DMS 273 (cell line): ENCODE measurements around the gene ABHD17C.
A peak's percentile ranks its signal among the peaks of the same experiment; 100 is the strongest.

Experiments used
- DNase-seq: peaks from one replicate; lab custom pipeline; 2025; ENCODE audit not compliant: unreplicated experiment; lab: John Stamatoyannopoulos, UW

The ABHD17C gene

GRCh38 chr15:80727596-80727995 is 32.5 kb downstream of the ABHD17C start:
- no peak for DNase-seq

- DNase-seq: no peak
Observed at GRCh38 chr15:80730387-80730786, 35.3 kb downstream of the ABHD17C start.

- DNase-seq: no peak
Observed at GRCh38 chr15:80730926-80731325, 35.8 kb downstream of the ABHD17C start.

- no peak for DNase-seq
Observed at GRCh38 chr15:80732167-80732566, 37.1 kb downstream of the ABHD17C start.

GRCh38 chr15:80732818-80733217 is 37.7 kb downstream of the ABHD17C start:
- DNase-seq: no peak

- DNase-seq: no peak
Observed at GRCh38 chr15:80733460-80733859, 38.4 kb downstream of the ABHD17C start.

GRCh38 chr15:80735344-80735743 is 40.2 kb downstream of the ABHD17C start:
- no peak for DNase-seq

GRCh38 chr15:80736560-80736959 is 41.5 kb downstream of the ABHD17C start:
- DNase-seq: no peak

GRCh38 chr15:80739919-80740318 is 44.8 kb downstream of the ABHD17C start:
- no peak for DNase-seq

- DNase-seq: no peak
Observed at GRCh38 chr15:80742081-80742480, 47.0 kb downstream of the ABHD17C start.

GRCh38 chr15:80743189-80743833 is 48.2 kb downstream of the ABHD17C start:
- DNase-seq: no peak

GRCh38 chr15:80744415-80744814 is 49.3 kb downstream of the ABHD17C start:
- DNase-seq: no peak

- DNase-seq: no peak
Observed at GRCh38 chr15:80744826-80745225, 49.7 kb downstream of the ABHD17C start.

GRCh38 chr15:80745888-80746287 is 50.8 kb downstream of the ABHD17C start:
- DNase-seq: no peak

GRCh38 chr15:80747317-80748053 is 52.4 kb downstream of the ABHD17C start:
- peak; percentile 17 for DNase-seq

- DNase-seq: no peak
Observed at GRCh38 chr15:80749589-80749988, 54.5 kb downstream of the ABHD17C start.

- DNase-seq: no peak
Observed at GRCh38 chr15:80750575-80750974, 55.5 kb downstream of the ABHD17C start.

- no peak for DNase-seq
Observed at GRCh38 chr15:80752204-80752603, 57.1 kb downstream of the ABHD17C start.

GRCh38 chr15:80753161-80753560 is 58.1 kb downstream of the ABHD17C start:
- DNase-seq: no peak

- DNase-seq: no peak
Observed at GRCh38 chr15:80754014-80754413, 58.9 kb downstream of the ABHD17C start.

- DNase-seq: no peak
Observed at GRCh38 chr15:80755885-80756284, 60.8 kb downstream of the ABHD17C start.

GRCh38 chr15:80758130-80758745 is 63.1 kb downstream of the ABHD17C start:
- no peak for DNase-seq
